Measurements from ENCODE around the gene CCT8L2. TPM values are rescaled to one million over a fixed set of nuclear protein-coding genes. Genes with fewer than 3 reads are reported as not detected.
"Not testable (repeated sequence)": the region's sequence is repeated elsewhere in the genome, so short reads cannot be mapped to it uniquely, and the experiment has no call there.

The CCT8L2 gene
- polyA plus RNA-seq, 12 donors: not detected

DNA sequence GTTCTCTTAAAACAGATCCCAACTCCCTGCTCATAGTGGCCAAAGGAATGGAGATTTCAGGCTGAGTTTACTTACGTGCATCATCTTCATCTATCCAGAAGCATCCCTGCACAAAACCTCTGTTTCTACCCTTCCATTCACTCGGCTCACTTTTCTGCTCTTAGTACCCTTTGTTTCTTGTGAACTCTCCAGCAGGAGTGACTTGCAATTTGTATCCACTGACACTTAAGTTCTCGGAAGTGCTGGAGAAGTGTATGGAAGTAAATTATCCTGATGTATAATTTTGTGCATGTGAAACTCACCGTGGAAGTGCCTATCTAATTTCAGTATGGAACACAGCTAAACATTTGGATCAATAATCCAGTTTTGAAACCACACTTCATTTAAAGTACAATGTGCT, 7.0 kb upstream of the CCT8L2 start:
- not testable (repeated sequence) for DNase-seq

DNA sequence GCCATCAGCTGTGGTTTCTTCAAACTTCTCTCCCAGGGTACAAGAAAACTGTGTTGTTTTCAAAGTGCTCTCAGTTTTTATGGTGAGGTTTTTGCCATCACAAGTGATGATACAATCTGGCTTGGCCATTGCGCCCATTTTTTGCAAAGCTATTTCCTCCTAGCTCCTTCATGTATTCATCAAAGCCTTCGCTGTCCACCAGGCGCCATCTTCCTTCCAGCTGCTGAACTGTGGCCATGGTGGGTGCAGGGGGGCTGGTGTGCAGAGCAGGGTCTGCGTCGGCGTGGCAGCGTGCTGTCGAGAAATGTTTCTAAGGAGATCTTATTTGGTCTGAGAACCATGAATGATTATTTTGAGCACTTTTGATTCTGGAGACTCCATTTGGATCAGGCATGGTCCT, 2.6 kb upstream of the CCT8L2 start:
- not testable (repeated sequence) for DNase-seq

DNA sequence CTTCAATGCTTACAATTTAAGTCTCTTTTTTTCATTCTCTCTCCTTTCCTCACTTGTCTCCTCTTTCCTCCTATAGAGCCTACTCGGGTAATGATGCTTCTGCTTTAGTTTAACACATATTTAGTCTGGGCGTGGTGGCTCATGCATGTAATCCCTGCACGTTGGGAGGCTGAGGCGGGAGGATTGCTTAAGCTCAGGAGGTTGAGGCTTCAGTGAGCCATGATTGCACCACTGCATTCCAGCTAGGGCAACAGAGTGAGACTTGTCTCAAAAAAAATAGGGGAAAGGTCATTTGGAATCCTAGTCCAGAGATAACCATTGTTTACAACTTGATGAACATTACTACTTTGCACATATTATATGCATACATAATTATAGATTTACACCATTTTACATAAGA, 1.4 kb upstream of the CCT8L2 start:
- no peak for DNase-seq

DNA sequence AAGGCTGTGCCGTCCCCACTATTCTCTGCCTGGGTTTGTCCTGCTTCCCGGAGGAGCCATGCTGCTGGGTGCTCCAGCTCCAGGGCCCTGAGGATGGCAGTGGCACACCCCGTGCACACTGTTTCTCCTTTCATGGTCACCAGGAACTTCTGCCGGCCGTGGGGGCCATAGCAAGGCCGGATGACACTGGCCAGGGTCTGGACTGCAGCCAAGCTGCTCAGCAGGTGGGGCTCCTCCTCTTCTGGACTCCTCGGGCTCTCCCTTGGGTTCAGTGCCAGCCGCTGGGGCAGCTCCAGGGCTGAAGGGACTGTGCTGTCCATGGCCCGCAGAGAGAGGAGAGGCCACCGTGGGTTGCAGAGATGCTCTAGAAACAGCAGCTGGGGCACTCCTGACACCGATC, 379 bp downstream of the CCT8L2 start:
- DNase-seq: not testable (repeated sequence)

DNA sequence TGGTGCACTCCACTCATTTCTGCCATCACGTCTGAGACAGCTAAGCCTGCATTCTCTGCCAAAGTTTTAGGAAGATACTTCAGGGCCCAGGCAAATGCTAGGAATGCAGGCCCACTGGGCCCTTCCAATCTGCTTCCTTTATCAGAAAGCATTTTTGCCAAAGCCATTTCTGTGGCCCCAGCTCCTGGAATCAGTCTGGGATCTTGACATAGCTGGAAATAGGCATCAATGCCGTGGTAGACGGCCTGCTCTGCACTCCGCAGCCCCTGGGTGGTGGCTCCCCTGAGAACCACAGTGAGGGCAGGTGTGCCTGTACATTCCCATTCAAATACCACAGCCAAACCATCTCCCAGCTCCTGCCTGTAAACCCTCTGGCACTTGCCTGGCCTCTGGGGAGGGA, 1.5 kb downstream of the CCT8L2 start:
- not testable (repeated sequence) for DNase-seq

DNA sequence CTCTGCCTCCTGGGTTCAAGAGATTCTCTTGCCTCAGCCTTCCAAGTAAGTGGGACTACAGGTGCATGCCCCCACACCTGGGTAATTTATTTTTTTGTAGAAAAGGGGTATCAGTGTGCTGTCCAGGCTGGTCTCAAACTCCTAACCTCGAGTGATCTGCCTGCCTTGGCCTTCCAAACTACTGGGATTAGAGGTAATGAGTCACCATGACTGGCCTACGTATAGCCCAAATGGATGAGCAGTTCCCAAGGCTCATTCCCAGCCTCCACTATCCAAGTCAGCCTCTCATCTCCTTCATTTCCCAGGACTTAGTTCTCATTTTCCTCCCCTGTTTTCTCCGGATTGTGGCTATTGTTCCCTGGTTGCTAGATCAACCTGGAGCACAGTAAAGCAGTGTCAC, 5.6 kb downstream of the CCT8L2 start:
- DNase-seq: no peak

DNA sequence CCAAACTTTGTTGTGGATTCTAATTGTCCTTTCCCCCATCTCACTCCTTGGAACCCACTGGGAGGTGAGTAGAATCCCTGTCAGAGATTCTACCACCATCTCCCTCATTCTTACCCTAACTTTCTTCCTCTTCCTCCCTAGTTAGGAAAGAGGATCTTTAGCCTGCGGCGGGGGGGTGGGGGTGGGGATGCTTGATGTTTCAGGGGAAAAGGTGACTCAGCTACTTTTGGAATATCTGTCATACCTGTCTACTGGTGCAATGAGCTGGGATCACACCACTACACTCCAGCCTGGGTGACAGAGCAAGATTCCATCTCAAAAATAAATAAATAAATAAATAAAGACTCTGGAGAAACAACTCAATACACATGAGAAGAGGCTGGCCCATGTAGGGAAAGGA, 6.4 kb downstream of the CCT8L2 start:
- no peak for DNase-seq

DNA sequence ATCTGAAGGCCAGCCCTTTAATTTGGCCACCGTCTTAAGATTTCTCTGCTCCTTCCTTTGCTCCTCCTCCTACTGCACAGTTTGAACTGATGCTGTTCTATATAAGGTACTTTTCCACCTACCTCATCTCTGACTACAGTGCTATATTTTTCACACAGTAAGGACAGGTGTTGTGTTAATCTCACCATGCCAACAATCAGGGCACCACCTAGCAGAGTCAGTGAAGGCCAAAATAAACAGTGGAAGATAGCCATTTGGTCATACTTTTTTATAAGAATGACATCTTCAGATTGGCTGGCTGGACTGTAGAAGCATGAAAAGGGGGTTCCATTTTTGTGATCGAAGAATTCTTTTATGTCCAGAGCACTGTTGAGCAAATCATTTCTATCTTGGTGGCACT, 11.7 kb downstream of the CCT8L2 start:
- not testable (repeated sequence) for DNase-seq

DNA sequence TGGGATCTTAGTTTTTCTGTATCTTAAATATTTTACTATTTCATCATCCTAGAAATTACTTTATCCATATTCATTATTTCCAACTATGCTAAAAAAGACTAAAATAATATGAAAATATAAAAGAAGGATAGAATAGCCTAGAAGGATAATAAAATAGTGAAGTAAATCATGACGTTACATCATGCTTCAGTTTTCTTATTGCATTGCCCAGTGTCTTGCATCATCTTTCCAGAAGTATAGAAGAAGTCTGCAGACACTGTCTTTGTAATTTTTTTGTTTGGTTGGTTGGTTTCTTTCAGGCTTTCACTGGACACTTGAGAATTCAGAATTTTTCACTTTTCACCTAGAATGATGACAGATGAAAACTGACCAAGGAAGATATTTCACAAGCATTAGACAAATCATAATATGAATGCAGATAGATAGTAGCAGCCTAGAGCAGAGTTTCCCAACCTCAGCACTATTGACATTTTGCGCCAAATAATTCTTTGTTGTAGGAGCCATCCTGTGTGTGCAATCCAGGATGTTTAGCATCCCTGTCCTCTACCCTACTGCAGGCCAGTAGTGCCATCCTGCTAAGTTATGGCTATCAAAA, 23.3 kb downstream of the CCT8L2 start:
- DNase-seq: not testable (repeated sequence)

DNA sequence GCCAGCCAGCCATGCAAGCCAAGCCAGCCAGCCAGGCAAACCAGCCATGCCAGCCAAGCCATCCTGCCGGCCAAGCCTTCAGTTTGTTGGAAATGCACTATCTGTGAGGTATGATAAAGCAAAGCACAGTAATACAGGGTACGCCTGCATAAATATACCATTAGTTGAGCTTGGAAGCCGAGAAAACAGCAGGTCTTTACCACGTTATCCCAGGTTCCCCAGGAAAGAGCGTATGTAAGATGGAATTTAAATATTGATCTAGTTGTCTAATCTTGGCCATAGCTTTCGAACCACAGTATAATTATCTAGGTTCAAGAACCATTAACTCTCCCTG, 24.2 kb downstream of the CCT8L2 start:
- no peak for DNase-seq

DNA sequence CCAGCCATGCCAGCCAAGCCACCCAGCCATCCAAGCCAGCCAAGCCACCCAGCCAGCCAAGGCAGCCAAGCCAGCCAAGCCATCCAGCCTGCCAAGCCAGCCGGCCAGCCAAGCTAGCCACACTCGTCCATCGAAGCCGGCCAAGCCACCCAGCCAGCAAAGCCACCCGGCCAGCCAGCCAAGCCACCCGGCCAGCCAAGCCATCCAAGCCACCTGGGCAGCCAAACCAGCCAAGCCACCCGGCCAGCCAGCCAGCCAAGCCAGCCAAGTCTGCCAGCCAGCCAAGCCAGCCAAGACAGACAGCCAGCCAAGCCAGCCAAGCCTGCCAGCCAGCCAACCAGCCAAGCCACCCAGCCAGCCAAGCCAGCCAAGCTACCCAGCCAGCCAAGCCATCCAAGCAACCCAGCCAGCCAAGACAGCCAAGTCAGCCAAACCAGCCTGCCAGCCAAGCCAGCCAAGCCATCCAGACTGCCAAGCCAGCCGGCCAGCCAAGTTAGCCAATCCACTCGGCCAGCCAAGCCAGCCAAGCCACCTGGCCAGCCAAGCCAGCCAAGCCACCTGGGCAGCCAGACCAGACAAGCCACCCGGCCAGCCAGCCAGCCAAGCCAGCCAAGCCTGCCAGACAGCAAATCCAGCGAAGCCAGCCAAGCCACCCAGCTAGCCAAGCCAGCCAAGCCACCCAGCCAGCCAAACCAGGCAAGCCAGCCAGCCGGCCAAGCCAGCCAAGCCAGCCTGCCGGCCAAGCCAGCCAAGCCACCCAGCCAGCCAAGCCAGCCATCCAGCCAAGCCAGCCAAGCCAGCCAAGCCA, 24.8 kb downstream of the CCT8L2 start:
- not testable (repeated sequence) for DNase-seq

DNA sequence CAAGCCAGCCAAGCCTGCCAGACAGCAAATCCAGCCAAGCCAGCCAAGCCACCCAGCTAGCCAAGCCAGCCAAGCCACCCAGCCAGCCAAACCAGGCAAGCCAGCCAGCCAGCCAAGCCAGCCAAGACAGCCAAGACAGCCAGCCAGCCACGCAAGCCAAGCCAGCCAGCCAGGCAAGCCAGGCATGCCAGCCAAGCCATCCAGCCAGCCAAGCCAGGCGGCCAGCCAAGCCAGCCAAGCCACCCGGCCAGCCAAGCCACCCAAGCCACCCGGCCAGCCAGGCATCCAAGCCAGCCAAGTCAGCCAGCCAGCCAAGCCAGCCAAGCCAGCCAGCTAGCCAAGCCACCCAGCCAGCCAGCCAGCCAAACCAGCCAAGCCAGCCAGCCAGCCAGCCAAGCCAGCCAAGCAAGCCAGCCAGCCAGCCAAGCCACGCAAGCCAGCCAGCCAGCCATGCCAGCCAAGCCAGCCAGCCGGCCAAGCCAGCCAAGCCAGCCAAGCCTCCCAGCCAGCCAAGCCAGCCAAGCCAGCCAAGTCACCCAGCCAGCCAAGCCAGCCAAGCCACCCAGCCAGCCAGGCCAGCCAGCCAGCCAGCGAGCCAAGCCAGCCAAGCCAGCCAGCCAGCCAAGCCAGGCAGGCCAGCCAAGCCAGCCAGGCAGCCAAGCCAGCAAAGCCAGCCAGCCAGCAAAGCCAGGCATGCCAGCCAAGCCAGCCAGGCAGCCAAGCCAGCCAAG, 26.0 kb downstream of the CCT8L2 start:
- not testable (repeated sequence) for DNase-seq

DNA sequence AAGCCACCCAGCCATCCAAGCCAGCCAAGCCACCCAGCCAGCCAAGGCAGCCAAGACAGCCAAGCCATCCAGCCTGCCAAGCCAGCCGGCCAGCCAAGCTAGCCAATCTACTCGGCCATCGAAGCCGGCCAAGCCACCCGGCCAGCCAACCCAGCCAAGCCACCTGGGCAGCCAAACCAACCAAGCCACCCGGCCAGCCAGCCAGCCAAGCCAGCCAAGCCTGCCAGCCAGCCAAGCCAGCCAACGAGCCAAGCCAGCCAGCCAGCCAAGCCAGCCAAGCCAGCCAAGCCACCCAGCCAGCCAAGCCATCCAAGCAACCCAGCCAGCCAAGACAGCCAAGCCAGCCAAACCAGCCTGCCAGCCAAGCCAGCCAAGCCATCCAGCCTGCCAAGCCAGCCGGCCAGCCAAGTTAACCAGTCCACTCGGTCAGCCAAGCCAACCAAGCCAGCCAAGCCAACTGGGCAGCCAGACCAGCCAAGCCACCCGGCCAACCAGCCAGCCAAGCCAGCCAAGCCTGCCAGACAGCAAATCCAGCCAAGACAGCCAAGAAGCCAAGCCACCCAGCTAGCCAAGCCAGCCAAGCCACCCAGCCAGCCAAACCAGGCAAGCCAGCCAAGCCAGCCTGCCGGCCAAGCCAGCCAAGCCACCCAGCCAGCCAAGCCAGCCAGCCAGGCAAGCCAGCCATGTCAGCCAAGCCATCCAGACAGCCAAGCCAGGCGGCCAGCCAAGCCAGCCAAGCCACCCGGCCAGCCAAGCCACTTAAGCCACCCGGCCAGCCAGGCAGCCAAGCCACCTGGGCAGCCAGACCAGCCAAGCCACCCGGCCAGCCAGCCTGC, 26.8 kb downstream of the CCT8L2 start:
- DNase-seq: not testable (repeated sequence)

DNA sequence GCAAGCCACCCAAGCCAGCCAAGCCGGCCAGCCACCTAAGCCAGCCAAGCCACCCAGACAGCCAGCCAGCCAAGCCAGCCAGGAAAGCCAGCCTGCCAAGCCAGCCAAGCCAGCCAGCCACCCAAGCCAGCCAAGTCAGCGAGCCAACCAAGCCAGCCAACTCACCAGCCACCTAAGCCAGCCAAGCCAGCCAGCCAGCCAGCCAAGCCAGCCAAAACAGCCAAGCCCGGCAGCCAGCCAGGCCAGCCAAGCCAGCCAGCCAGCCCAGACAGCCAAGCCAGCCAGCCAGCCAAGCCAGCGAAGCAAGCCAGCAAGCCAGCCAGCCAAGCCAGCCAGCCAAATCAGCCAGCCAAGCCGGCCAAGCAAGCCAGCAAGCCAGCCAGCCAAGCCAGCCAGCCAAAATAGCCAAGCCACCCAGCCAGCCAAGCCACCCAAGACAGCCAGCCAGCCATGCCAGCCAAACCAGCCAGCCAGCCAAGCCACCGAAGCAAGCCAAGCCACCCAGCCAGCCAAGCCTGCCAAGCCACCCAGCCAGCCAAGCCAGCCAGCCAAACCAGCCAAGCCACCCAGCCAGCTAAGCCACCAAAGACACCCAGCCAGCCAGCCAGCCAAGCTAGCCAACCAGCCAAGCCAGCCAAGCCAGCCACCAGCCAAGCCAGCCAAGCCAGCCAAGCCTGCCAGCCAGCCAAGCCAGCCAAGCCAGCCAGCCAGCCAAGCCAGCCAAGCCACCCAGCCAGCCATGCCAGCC, 27.6 kb downstream of the CCT8L2 start:
- not testable (repeated sequence) for DNase-seq

DNA sequence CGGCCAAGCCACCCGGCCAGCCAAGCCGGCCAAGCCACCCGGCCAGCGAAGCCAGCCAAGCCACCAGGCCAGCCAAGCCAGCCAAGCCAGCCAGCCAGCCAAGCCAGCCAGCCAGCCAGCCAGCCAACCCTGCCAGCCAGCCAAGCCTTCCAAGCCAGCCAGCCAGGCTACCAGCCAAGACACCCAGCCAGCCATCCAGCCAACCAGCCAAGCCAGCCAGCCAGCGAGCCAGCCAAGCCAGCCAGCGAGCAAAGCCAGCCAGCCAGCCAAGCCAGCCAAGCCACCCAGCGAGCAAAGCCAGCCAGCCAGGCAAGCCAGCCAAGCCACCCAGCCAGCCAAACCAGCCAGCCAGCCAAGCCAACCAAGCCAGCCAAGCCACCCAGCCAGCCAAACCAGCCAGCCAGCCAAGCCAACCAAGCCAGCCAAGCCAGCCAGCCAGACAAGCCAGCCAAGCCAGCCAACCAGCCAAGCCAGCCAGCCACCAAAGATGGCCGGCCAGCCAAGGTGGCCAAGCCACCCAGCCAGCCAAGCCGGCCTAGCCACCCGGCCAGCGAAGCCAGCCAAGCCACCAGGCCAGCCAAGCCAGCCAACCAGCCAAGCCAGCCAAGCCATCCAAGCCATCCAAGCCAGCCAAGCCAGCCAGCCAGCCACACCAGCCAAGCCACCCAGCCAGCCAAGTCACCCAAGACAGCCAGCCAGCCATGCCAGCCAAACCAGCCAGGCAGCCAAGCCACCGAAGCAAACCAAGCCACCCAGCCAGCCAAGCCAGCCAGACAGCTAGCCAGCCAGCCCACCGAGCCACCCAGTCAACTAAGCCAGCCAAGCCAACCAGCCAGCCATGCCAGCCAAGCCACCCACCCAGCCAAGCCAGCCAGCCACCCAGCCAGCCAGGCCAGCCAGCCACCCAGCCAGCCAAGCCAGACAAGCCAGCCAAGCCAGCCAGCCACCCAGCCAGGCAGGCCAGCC, 28.8 kb downstream of the CCT8L2 start:
- DNase-seq: no peak

DNA sequence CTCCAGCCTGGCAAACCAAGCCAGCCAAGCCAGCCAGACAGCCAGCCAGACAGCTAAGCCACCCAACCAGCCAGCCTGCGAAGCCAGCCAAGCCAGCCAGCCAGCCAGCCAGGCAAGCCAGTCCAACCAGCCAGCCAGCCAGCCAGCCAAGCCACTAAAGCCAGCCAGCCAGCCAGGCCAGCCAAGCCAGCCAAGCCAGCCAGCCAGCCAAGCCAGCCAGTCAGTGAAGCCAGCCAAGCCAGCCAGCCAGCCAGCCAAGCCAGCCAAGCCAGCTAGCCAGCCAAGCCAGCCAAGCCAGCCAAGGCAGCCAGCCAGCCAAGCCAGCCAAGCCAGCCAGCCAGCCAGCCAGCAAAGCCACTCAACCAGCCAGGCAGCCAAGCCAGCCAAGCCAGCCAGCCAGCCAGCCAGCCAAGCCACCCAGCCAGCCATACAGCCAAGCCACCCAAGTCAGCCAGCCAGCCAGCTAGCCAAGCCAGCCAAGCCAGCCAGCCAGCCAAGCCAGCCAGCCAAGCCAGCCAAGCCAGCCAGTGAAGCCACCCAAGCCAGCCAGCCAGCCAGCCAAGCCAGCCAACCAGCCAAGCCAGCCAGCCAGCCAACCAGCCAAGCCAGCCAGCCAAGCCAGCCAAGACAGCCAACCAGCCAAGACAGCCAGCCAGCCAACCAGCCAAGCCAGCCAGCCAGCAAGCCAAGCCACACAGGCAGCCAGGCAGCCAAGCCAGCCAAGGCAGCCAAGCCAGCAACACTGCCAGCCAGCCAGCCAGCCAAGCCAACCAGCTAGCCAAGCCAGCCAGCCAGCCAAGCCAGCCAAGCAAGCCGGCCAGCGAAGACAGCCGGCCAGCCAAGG, 29.7 kb downstream of the CCT8L2 start:
- DNase-seq: no peak

DNA sequence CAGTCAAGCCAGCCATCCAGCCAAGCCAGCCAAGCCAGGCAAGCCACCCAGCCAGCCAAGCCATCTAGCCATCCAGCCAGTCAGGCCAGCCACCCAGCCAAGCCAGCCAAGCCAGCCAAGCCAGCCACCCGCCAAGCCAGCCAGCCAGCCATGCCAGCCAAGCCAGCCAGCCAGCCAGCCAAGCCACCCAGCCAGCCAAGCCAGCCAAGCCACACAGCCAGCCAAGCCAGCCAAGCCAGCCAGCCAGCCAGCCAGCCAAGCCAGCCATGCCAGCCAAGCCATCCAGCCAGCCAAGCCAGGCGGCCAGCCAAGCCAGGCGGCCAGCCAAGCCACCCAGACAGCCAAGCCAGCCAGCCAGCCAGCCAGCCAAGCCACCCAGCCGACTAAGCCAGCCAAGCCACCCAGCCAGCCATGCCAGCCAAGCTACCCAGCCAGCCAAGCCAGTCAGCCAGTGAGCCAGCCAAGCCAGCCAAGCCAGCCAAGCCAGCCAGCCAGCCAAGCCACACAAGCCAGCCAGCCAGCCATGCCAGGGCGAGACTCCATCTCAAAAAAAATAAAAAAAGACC, 31.4 kb downstream of the CCT8L2 start:
- DNase-seq: not testable (repeated sequence)

DNA sequence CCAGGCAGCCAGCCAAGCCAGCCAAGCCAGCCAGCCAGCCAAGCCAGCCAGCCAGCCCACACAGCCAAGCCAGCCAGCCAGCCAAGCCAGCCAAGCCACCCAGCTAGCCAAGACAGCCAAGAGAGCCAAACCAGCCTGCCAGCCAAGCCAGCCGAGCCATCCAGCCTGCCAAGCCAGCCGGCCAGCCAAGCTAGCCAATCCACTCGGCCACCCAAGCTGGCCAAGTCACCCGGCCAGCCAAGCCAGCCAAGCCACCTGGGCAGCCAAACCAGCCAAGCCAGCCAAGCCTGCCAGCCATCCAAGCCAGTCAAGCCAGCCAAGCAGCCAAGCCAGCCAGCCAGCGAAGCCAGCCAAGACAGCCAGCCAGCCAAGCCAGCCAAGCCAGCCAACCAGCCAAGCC, 32.0 kb downstream of the CCT8L2 start:
- DNase-seq: not testable (repeated sequence)

DNA sequence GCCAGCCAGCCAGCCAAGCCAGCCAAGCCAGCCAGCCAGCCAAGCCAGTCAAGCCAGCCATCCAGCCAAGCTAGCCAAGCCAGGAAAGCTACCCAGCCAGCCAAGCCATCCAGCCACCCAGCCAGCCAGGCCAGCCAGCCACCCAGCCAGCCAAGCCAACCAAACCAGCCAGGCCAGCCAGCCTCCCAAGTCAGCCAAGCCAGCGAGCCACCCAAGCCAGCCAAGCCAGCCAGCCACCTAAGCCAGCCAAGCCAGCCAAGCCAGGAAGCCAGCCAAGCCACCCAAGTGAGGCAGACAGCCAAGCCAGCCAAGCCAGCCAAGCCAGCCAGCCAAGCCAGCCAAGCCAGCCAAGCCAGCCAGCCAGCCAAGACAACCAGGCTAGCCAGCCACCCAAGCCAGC, 32.6 kb downstream of the CCT8L2 start:
- not testable (repeated sequence) for DNase-seq
